Astrocyte (in vitro differentiated cells and primary cell): ENCODE data around the gene GABPB1. TPM values are rescaled to one million over a fixed set of nuclear protein-coding genes. Genes with fewer than 3 reads are reported as not detected.

Experiments used
- DNase-seq: peaks from one replicate; pipeline ENCODE4 v3.0.0-alpha.2; 2010; ENCODE audit warnings: low read depth
- FAIRE-seq: peaks from 2 replicates; lab custom pipeline; 2011; peaks lifted over from hg19 to GRCh38; lab: Jason Lieb, UNC
- H2AFZ ChIP-seq: 2 replicates; pipeline ENCODE4 v1.6.0; 2012; ENCODE audit warnings: low read depth, low read length, inconsistent platforms
- H3K27ac ChIP-seq: 2 replicates; pipeline ENCODE4 v1.5.1; 2011; ENCODE audit warnings: low read depth, low read length, inconsistent platforms
- H3K27me3 ChIP-seq: 2 replicates; pipeline ENCODE4 v1.6.0; 2011; ENCODE audit warnings: low read length, inconsistent platforms; ENCODE audit not compliant: insufficient read depth
- H3K36me3 ChIP-seq: 2 replicates; pipeline ENCODE4 v1.5.1; 2011; ENCODE audit warnings: low read length, inconsistent platforms; ENCODE audit not compliant: insufficient read depth
- H3K4me1 ChIP-seq: 2 replicates; pipeline ENCODE4 v1.5.1; 2011; ENCODE audit warnings: low read length, inconsistent platforms; ENCODE audit not compliant: insufficient read depth
- H3K4me2 ChIP-seq: 2 replicates; pipeline ENCODE4 v1.6.0; 2012; ENCODE audit warnings: low read length, inconsistent platforms
- H3K4me3 ChIP-seq: 2 replicates; pipeline ENCODE4 v1.5.1; 2011; ENCODE audit warnings: low read depth, mild to moderate bottlenecking, low read length, inconsistent platforms; ENCODE audit not compliant: insufficient read depth
- H3K79me2 ChIP-seq: 2 replicates; pipeline ENCODE4 v1.6.0; 2012; ENCODE audit warnings: mild to moderate bottlenecking, low read length, inconsistent platforms; ENCODE audit not compliant: insufficient read depth
- H3K9ac ChIP-seq: 2 replicates; pipeline ENCODE4 v1.6.0; 2012; ENCODE audit warnings: mild to moderate bottlenecking, low read length, inconsistent platforms
- H3K9me3 ChIP-seq: 2 replicates; pipeline ENCODE4 v1.5.1; 2012; ENCODE audit warnings: low read depth, mild to moderate bottlenecking, low read length, inconsistent platforms; ENCODE audit not compliant: insufficient read depth
- H4K20me1 ChIP-seq: 2 replicates; pipeline ENCODE4 v1.6.0; 2012; ENCODE audit warnings: low read length, inconsistent platforms; ENCODE audit not compliant: insufficient read depth
- H3K27ac Mint-ChIP-seq: one replicate; pipeline ENCODE4 v1.8.0; 2021; ENCODE audit warnings: mild to moderate bottlenecking, mixed read lengths; ENCODE audit not compliant: unreplicated experiment
- H3K27me3 Mint-ChIP-seq: one replicate; pipeline ENCODE4 v1.8.0; 2021; ENCODE audit warnings: low read depth, mixed read lengths; ENCODE audit not compliant: unreplicated experiment
- H3K36me3 Mint-ChIP-seq: one replicate; pipeline ENCODE4 v1.8.0; 2021; ENCODE audit warnings: low read depth, mixed read lengths; ENCODE audit not compliant: unreplicated experiment
- H3K4me1 Mint-ChIP-seq: one replicate; pipeline ENCODE4 v1.8.0; 2021; ENCODE audit warnings: low read depth, mixed read lengths; ENCODE audit not compliant: unreplicated experiment
- H3K4me3 Mint-ChIP-seq: one replicate; pipeline ENCODE4 v1.8.0; 2021; ENCODE audit warnings: mild to moderate bottlenecking, moderate library complexity, mixed read lengths; ENCODE audit not compliant: unreplicated experiment
- H3K9me3 Mint-ChIP-seq: one replicate; pipeline ENCODE4 v1.8.0; 2021; ENCODE audit warnings: mild to moderate bottlenecking, mixed read lengths; ENCODE audit not compliant: unreplicated experiment
- EZH2 ChIP-seq: IDR thresholded peaks from 2 replicates; pipeline ENCODE4 v1.6.1; 2012; ENCODE audit warnings: mild to moderate bottlenecking, low read length, inconsistent platforms; ENCODE audit not compliant: insufficient read depth
- total RNA-seq: library from RNA; stranded (reverse); gene quantifications from 2 replicates; pipeline ENCODE4 v1.2.1, GENCODE V29; 2021
- TF ChIP-seq, protein P1 (sequence below): IDR thresholded peaks from 2 replicates; pipeline ENCODE4 v1.5.1; 2011; ENCODE audit warnings: low read depth, mild to moderate bottlenecking, inconsistent platforms, low read length, moderate library complexity; ENCODE audit not compliant: insufficient read depth

GABPB1 gene
- total RNA-seq, 1 donor from 2014 or later = 33.5 TPM

DNA sequence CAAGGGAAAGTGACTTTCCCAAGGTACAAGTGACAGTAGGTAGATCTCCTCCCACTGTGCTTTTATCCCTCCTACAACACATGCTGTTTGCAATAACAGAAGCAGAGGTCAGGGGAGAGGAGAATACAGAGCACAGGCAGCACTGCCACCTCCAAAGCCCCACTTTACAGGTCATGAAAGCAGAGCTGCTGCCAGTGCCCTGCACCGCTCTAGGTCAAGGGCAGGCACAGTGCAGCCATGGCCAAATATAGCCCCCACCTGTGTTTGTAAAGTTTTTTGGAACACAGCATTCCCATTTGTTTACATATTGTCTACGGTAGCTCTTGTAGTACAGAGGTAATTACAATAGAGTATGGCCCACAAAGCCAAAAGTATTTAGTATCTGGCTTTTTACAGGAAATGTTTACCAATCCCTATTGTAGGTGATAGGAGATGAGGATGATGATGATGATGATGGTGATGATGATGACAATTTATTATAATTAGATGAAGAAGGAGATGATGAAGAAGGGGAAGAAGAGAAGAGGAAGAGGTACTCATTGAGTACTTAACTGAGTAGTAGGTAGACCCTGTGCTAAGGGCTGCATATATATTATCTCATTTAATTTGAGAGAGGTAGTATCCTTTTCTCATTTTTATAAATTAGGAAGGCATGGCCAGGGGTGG lies 109.9 kb downstream of the GABPB1 start:
- Mint-ChIP-seq H3K27ac (no peak overlapping the region), H3K27me3 (no peaks in the 10 kb centered on the region), H3K4me3 (no peak overlapping the region), H3K36me3 (peaks cover 2% of the 10 kb centered on the region), H3K4me1 (peaks cover 17% of the 10 kb centered on the region), H3K9me3 (no peaks in the 10 kb centered on the region)
- Histone ChIP-seq H3K4me1 (no peaks in the 10 kb centered on the region), H3K4me2 (no peak overlapping the region), H3K79me2 (no peaks in the 10 kb centered on the region), H3K9ac (no peak overlapping the region), H3K27ac (no peak overlapping the region), H4K20me1 (no peaks in the 10 kb centered on the region), H3K27me3 (peaks cover 2% of the 10 kb centered on the region), H3K9me3 (no peaks in the 10 kb centered on the region), H2AFZ (no peak overlapping the region), H3K36me3 (no peaks in the 10 kb centered on the region), H3K4me3 (no peak overlapping the region)
- FAIRE-seq (no peak), DNase-seq (no peak)
- TF ChIP-seq EZH2 = no peak
- TF ChIP-seq, protein P1, sequence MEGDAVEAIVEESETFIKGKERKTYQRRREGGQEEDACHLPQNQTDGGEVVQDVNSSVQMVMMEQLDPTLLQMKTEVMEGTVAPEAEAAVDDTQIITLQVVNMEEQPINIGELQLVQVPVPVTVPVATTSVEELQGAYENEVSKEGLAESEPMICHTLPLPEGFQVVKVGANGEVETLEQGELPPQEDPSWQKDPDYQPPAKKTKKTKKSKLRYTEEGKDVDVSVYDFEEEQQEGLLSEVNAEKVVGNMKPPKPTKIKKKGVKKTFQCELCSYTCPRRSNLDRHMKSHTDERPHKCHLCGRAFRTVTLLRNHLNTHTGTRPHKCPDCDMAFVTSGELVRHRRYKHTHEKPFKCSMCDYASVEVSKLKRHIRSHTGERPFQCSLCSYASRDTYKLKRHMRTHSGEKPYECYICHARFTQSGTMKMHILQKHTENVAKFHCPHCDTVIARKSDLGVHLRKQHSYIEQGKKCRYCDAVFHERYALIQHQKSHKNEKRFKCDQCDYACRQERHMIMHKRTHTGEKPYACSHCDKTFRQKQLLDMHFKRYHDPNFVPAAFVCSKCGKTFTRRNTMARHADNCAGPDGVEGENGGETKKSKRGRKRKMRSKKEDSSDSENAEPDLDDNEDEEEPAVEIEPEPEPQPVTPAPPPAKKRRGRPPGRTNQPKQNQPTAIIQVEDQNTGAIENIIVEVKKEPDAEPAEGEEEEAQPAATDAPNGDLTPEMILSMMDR = no peak

DNA sequence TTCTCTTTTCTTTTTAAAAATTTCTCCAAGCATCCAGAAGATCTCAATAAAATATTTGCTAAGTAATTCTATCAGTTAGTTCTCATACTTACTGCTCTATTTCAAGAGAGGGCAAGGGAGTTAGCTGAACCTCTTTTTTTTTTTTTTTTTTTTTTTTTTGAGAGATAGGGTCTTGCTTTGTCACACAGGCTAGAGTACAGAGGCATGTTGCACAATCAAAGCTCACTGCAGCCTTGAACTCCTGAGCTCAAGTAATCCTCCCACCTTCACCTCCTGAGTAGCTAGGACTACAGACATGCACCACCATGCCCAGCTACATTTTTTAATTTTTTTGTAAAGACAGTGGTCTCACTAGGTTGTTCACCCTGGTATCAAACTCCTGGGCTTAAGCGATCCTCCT lies 110.8 kb downstream of the GABPB1 start:
- Histone ChIP-seq H3K9me3 (no peaks in the 10 kb centered on the region), H2AFZ (no peak overlapping the region), H3K27ac (no peak overlapping the region), H3K79me2 (no peaks in the 10 kb centered on the region), H3K36me3 (no peaks in the 10 kb centered on the region), H4K20me1 (no peaks in the 10 kb centered on the region), H3K4me2 (no peak overlapping the region), H3K9ac (no peak overlapping the region), H3K4me1 (no peaks in the 10 kb centered on the region), H3K4me3 (no peak overlapping the region), H3K27me3 (no peaks in the 10 kb centered on the region)
- Mint-ChIP-seq H3K27me3 (no peaks in the 10 kb centered on the region), H3K4me1 (peaks cover 17% of the 10 kb centered on the region), H3K9me3 (no peaks in the 10 kb centered on the region), H3K4me3 (no peak overlapping the region), H3K27ac (no peak overlapping the region), H3K36me3 (peaks cover 2% of the 10 kb centered on the region)
- DNase-seq (no peak), FAIRE-seq (no peak)
- no peak for TF ChIP-seq EZH2
- TF ChIP-seq, protein P1 = no peak
